Activated CD8-positive, alpha-beta memory T cell treated with anti-CD3 and anti-CD28 coated beads, Interleukin-2, amount 50 U/mL, for 4 hours (primary cell): Measurements from ENCODE around the gene ANKRD11.
"Not testable (repeated sequence)": the region's sequence is repeated elsewhere in the genome, so short reads cannot be mapped to it uniquely, and the experiment has no call there.

ENCODE experiments used
- DNase-seq: peaks from one replicate; pipeline ENCODE4 v3.0.0-alpha.2; 2020

The ANKRD11 gene

DNA sequence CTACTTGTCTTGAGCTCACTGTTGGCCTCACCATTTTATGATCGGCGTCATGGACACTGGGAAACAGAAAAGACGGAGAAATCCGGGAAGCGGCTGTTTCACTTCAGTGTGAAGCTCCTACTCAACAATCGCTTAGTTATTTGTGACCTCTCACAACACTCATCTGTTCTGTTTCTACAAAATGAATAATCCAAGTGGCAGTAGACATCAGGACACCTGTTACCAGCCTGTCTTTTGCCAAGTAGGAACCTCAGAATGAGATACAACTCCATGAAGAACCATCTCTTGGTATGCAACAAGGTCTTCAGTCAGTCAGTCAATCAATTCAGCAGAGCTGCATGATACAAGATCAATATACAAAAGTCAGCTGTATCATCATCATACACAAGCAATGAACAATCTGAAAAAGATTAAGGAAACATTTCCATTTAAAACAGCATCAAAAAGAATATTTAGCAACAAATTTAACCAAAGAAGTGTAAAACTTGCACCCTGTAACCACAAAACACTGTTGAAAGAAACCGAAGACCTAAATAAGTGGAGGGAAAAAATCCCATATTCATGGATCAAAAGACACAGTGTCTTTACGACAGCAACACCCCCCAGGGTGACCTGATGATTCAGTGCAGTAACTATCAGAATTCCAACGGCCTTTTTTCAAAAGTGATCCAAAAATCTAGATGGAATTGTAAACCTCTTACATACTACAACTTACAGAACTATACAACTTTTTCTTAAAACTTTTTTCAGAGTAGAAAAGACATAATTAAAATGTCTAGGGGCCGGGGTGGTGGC is 63.4 kb downstream of the ANKRD11 start:
- DNase-seq: no peak

DNA sequence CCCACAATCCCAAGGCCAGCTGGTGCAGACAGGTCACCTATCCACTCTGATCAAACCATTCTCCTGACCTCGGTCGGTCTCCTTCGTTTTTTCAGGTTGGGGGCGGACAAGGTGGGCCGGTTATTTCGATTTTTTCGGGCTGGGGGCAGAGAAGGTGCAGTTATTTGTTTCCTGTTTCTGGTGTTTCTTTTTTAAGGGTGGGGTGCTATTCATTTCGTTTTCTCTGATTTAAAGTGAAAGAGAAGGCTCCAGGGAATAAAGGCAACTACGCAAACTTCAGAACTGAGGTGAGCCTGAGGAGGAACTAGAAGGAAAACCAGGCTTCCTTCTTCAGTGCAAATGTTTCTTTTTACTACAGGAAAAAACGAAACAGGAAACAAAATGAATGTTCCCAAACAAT is 64.8 kb downstream of the ANKRD11 start:
- no peak for DNase-seq

GRCh38 chr16:89423681-89424260 is 66.6 kb downstream of the ANKRD11 start:
- no peak for DNase-seq

- peak; percentile 70 for DNase-seq
Measured at GRCh38 chr16:89422905-89423630, 67.3 kb downstream of the ANKRD11 start.

GRCh38 chr16:89422527-89422904 is 67.8 kb downstream of the ANKRD11 start:
- DNase-seq: peak; percentile 52

DNA sequence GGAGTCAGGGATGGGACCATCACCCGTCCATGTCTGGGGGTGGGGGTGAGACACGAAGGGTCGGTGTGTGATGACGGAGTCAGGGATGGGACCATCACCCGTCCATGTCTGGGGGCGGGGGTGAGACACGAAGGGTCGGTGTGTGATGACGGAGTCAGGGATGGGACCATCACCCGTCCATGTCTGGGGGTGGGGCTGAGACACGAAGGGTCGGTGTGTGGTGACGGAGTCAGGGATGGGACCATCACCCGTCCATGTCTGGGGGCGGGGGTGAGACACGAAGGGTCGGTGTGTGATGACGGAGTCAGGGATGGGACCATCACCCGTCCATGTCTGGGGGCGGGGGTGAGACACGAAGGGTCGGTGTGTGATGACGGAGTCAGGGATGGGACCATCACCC is 69.1 kb downstream of the ANKRD11 start:
- not testable (repeated sequence) for DNase-seq

GRCh38 chr16:89420204-89420603 is 70.2 kb downstream of the ANKRD11 start:
- no peak for DNase-seq

DNA sequence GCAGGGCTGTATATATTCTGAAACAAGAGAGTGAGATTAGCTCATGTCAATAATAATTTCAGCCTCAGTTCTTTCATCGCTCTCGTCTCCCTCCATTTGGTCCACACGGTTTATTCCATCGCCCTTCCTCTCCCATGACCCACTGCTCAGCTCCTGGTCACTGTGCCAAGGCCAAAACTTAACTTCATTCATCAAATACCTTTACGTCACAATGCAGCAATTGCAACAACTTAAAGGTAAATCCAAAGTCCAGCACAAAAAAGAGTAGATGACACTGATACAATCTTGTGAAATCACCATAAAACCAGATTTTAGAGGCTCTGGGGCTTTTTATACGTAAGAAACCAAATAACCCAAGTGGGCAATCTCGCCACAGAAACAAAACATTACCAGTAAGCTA is 72.0 kb downstream of the ANKRD11 start:
- no peak for DNase-seq

- DNase-seq: no peak
Measured at GRCh38 chr16:89417352-89417751, 73.0 kb downstream of the ANKRD11 start.

DNA sequence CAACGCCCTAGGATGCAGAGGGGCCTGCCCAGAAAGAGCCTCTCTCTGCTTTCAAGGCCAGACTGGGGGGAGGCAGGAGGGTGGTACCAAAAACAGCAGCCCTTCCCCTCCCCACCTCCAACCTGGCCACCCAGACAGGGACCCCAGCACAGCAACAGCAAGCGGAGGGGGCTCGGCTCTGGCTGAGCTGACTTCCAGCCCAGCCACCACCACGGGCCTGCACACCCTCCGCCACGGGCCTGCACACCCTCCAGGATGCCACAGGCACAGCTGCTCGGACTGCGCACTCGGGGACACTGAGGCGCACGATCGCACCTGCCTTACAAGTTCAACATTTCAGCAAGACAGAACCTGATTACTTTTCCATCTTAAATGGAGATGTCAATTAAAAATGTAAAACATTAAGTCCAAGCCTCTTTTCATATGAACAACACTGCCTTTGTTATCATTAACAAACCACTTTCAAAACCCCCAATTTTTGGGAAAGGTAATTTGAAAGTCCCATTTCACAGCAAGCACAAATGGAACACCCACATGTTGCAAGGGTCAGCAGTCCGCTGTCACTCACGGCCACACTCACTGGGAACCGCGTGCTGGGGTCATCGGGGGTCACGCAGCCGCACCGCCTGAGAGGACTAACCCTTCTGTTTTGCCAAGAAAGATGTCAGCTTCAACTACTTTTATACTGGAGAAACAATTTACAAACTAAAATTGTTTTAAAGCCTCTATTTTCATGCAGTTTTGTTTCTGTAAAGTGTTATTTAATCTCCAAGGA is 76.4 kb downstream of the ANKRD11 start:
- no peak for DNase-seq

- DNase-seq: no peak
Measured at GRCh38 chr16:89412811-89413210, 77.5 kb downstream of the ANKRD11 start.

DNA sequence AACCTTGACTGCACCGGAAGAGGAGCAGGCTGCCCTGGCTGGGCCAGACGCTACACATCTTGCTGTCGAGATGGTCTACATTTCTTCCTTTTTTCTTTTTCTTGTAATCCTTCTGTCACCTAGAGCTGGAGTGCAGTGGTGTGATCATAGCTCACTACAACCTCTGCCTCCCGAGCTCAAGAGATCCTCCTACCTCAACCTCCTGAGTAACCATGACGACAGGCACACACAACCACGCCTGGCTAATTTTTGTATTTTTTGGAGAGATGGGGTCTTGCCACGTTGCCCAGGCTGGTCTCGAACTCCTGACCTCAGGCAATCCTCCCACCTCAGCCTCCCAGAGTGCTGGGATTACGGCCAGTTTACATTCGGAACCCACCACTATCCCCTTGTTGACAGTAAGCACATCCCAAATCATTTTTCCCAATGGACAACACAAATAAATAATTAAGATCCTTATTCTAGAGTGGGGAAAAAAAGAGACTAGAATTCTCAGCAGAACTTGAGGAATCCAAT is 79.0 kb downstream of the ANKRD11 start:
- DNase-seq: no peak

GRCh38 chr16:89410794-89411309 is 79.5 kb downstream of the ANKRD11 start:
- no peak for DNase-seq

GRCh38 chr16:89410322-89410721 is 80.0 kb downstream of the ANKRD11 start:
- DNase-seq: no peak

GRCh38 chr16:89409161-89409711 is 81.1 kb downstream of the ANKRD11 start:
- peak; percentile 72 for DNase-seq

GRCh38 chr16:89408315-89408714 is 82.0 kb downstream of the ANKRD11 start:
- DNase-seq: no peak

GRCh38 chr16:89407925-89408300 is 82.4 kb downstream of the ANKRD11 start:
- DNase-seq: no peak

GRCh38 chr16:89407282-89407924 is 83.0 kb downstream of the ANKRD11 start:
- no peak for DNase-seq

DNA sequence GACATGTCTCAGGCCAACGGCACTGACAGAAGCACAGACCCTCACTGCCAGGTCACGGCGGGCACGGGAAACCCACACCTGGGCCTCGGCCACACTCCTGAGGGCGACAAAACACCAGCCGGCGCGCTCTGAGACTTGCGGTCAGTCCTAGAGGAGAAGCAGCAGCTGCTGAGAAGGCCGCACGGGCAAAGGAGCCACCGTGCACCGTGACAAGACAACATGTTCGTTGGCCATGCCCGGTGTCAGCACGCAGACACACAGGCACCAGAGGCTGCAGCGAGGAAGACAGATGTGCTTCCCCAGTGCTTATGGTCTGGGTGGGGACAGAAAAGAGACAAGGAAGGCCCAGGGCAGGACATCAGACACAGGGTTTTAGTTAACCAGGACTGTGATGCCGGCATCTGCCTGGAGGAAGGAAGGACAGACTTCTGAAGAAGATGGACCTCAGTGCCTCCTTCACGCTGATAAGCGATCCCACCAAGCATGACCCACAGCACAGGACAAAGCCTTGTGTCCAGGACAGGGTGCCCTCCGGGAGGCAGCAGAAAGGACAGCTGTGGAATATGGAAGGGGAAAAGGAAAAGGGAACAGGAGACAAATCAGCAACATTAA is 84.0 kb downstream of the ANKRD11 start:
- no peak for DNase-seq

DNA sequence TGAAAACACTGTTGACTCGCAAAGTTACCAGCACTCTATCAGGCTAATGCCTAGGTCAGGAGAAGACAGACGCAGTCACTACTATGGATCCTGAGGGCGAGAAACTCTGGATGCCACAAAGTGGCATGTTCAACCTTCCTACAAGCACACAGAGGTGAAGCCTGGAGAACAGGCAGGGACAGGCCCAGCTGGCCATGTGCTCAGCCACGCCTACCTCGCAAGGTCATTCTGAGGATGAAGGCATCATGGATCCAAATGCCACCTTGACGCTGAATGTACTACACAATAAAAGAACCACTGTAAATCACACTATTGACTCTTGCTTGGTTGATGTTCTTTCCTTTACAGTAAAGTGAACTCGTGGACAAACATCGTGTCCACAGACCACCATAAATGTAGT is 85.8 kb downstream of the ANKRD11 start:
- no peak for DNase-seq

GRCh38 chr16:89402962-89403361 is 87.4 kb downstream of the ANKRD11 start:
- peak; percentile 49 for DNase-seq
